SJCRH30 (cell line): ENCODE measurements around the gene CREB5. TPM values are rescaled to one million over a fixed set of nuclear protein-coding genes. Genes with fewer than 3 reads are reported as not detected.

Experiments used
- DNase-seq, 2 experiments: peaks; one replicate each; pipeline ENCODE4 v3.0.0-alpha.2; 2015 to 2020
- H3K27ac ChIP-seq: fragments of 250-450 bp; sonication (Bioruptor Pico); 2 replicates; pipeline ENCODE4 v1.5.1; 2020; ENCODE audit warnings: mild to moderate bottlenecking, moderate library complexity
- H3K27me3 ChIP-seq: fragments of 250-450 bp; sonication (Bioruptor Pico); 2 replicates; pipeline ENCODE4 v1.5.1; 2020; ENCODE audit warnings: mild to moderate bottlenecking, moderate library complexity
- H3K36me3 ChIP-seq: fragments of 250-450 bp; sonication (Bioruptor Pico); 2 replicates; pipeline ENCODE4 v1.5.1; 2020; ENCODE audit warnings: mild to moderate bottlenecking, moderate library complexity
- H3K4me1 ChIP-seq: fragments of 250-450 bp; sonication (Bioruptor Pico); 2 replicates; pipeline ENCODE4 v1.5.1; 2020; ENCODE audit warnings: mild to moderate bottlenecking, moderate library complexity
- H3K4me3 ChIP-seq: fragments of 250-450 bp; sonication (Bioruptor Pico); 2 replicates; pipeline ENCODE4 v1.5.1; 2020; ENCODE audit warnings: mild to moderate bottlenecking, moderate library complexity
- H3K9me3 ChIP-seq: fragments of 250-450 bp; sonication (Bioruptor Pico); replicated peaks from 2 replicates; pipeline ENCODE4 v1.5.1; 2020; ENCODE audit warnings: mild to moderate bottlenecking, moderate library complexity
- total RNA-seq: library from RNA; depleted of rRNA; stranded (reverse); fragments of >200 nt; shearing (Covaris generic); gene quantifications from 2 replicates; pipeline ENCODE4 v1.2.3, GENCODE V29; 2014

CREB5 gene
- total RNA-seq, 1 experiment from 2014 or later: 20.8 TPM

- Histone ChIP-seq H3K27me3 (no peaks in the 10 kb centered on the region), H3K27ac (no peak overlapping the region), H3K36me3 (no peaks in the 10 kb centered on the region), H3K4me1 (peaks cover 10% of the 10 kb centered on the region), H3K9me3 (no peaks in the 10 kb centered on the region), H3K4me3 (no peak overlapping the region)
- DNase-seq: no peak
Observed at GRCh38 chr7:28733035-28733434, 320.7 kb downstream of the CREB5 start.

- H3K9me3 ChIP-seq: no peaks in the 10 kb centered on the region
- peak overlapping the region; percentile 1; the same call in 1 of the 2 replicates for H3K4me3 ChIP-seq
- no peaks in the 10 kb centered on the region for H3K27me3 ChIP-seq
- peak; percentile 70 to 91 for DNase-seq
- H3K4me1 ChIP-seq: peaks cover 28% of the 10 kb centered on the region
- peak overlapping the region; percentile 65 for H3K27ac ChIP-seq
- no peaks in the 10 kb centered on the region for H3K36me3 ChIP-seq
Observed at GRCh38 chr7:28738412-28738811, 326.1 kb downstream of the CREB5 start.

GRCh38 chr7:28739128-28739527, 326.8 kb downstream of the CREB5 start:
- H3K27me3 ChIP-seq: no peaks in the 10 kb centered on the region
- no peaks in the 10 kb centered on the region for H3K9me3 ChIP-seq
- DNase-seq: no peak
- H3K4me3 ChIP-seq: no peak overlapping the region
- H3K4me1 ChIP-seq: peaks cover 28% of the 10 kb centered on the region
- peak overlapping the region; percentile 65 for H3K27ac ChIP-seq
- no peaks in the 10 kb centered on the region for H3K36me3 ChIP-seq

GRCh38 chr7:28739826-28740225, 327.5 kb downstream of the CREB5 start:
- Histone ChIP-seq H3K4me3 (no peak overlapping the region), H3K27ac (0 out of 2 replicates have a peak overlapping the region, but pooled peaks have one; percentile 1), H3K27me3 (no peaks in the 10 kb centered on the region), H3K4me1 (peaks cover 28% of the 10 kb centered on the region), H3K9me3 (no peaks in the 10 kb centered on the region), H3K36me3 (no peaks in the 10 kb centered on the region)
- DNase-seq: peak in 1 of 2 experiments; percentile 34

- H3K4me1 ChIP-seq: peaks cover 10% of the 10 kb centered on the region
- H3K36me3 ChIP-seq: no peaks in the 10 kb centered on the region
- H3K9me3 ChIP-seq: no peaks in the 10 kb centered on the region; the same call in 1 of the 2 replicates
- DNase-seq: no peak
- H3K4me3 ChIP-seq: no peak overlapping the region
- no peak overlapping the region for H3K27ac ChIP-seq
- H3K27me3 ChIP-seq: no peaks in the 10 kb centered on the region
Observed at GRCh38 chr7:28744951-28745350, 332.6 kb downstream of the CREB5 start.

- H3K36me3 ChIP-seq: no peaks in the 10 kb centered on the region
- no peak overlapping the region for H3K27ac ChIP-seq
- DNase-seq: no peak
- peaks cover 6% of the 10 kb centered on the region for H3K4me1 ChIP-seq
- no peaks in the 10 kb centered on the region for H3K27me3 ChIP-seq
- no peaks in the 10 kb centered on the region; the same call in 1 of the 2 replicates for H3K9me3 ChIP-seq
- H3K4me3 ChIP-seq: no peak overlapping the region
Observed at GRCh38 chr7:28745351-28745750, 333.0 kb downstream of the CREB5 start.

GRCh38 chr7:28747404-28747803, 335.1 kb downstream of the CREB5 start:
- no peak for DNase-seq
- Histone ChIP-seq H3K27ac (no peak overlapping the region), H3K36me3 (no peaks in the 10 kb centered on the region), H3K4me1 (0 out of 2 replicates have a peak, but pooled peaks cover 10% of the 10 kb centered on the region), H3K9me3 (no peaks in the 10 kb centered on the region; the same call in 1 of the 2 replicates), H3K4me3 (no peak overlapping the region), H3K27me3 (no peaks in the 10 kb centered on the region)

- Histone ChIP-seq H3K27ac (no peak overlapping the region), H3K27me3 (no peaks in the 10 kb centered on the region), H3K4me3 (no peak overlapping the region), H3K4me1 (peaks cover 10% of the 10 kb centered on the region; the same call in 1 of the 2 replicates), H3K9me3 (no peaks in the 10 kb centered on the region; the same call in 1 of the 2 replicates), H3K36me3 (no peaks in the 10 kb centered on the region)
- no peak for DNase-seq
Observed at GRCh38 chr7:28747854-28748253, 335.5 kb downstream of the CREB5 start.

- H3K4me1 ChIP-seq: peaks cover 14% of the 10 kb centered on the region
- DNase-seq: no peak
- no peak overlapping the region for H3K4me3 ChIP-seq
- no peak overlapping the region for H3K27ac ChIP-seq
- no peaks in the 10 kb centered on the region for H3K27me3 ChIP-seq
- H3K9me3 ChIP-seq: no peaks in the 10 kb centered on the region; the same call in 1 of the 2 replicates
- no peaks in the 10 kb centered on the region for H3K36me3 ChIP-seq
Observed at GRCh38 chr7:28748346-28748745, 336.0 kb downstream of the CREB5 start.

GRCh38 chr7:28748933-28749584, 336.7 kb downstream of the CREB5 start:
- peak; percentile 28 to 35 for DNase-seq

GRCh38 chr7:28749638-28750037, 337.3 kb downstream of the CREB5 start:
- H3K9me3 ChIP-seq: no peaks in the 10 kb centered on the region; the same call in 1 of the 2 replicates
- no peak overlapping the region for H3K4me3 ChIP-seq
- H3K36me3 ChIP-seq: no peaks in the 10 kb centered on the region
- DNase-seq: no peak
- no peak overlapping the region for H3K27ac ChIP-seq
- no peaks in the 10 kb centered on the region for H3K27me3 ChIP-seq
- H3K4me1 ChIP-seq: peaks cover 25% of the 10 kb centered on the region

More at GRCh38 chr7:28748933-28749584, 336.7 kb downstream of the CREB5 start:
- Histone ChIP-seq H3K27me3 (no peaks in the 10 kb centered on the region), H3K27ac (no peak overlapping the region), H3K4me1 (peaks cover 19% of the 10 kb centered on the region), H3K36me3 (no peaks in the 10 kb centered on the region), H3K9me3 (no peaks in the 10 kb centered on the region; the same call in 1 of the 2 replicates), H3K4me3 (no peak overlapping the region)

- no peaks in the 10 kb centered on the region for H3K36me3 ChIP-seq
- H3K9me3 ChIP-seq: no peaks in the 10 kb centered on the region
- no peak for DNase-seq
- no peak overlapping the region for H3K27ac ChIP-seq
- H3K4me1 ChIP-seq: peaks cover 36% of the 10 kb centered on the region
- no peak overlapping the region for H3K4me3 ChIP-seq
- H3K27me3 ChIP-seq: no peaks in the 10 kb centered on the region
Observed at GRCh38 chr7:28750981-28751380, 338.7 kb downstream of the CREB5 start.

GRCh38 chr7:28753613-28754012, 341.3 kb downstream of the CREB5 start:
- DNase-seq: no peak
- Histone ChIP-seq H3K4me1 (peaks cover 33% of the 10 kb centered on the region), H3K36me3 (no peaks in the 10 kb centered on the region), H3K4me3 (no peak overlapping the region), H3K9me3 (no peaks in the 10 kb centered on the region), H3K27ac (peak overlapping the region; percentile 66), H3K27me3 (no peaks in the 10 kb centered on the region)

GRCh38 chr7:28754027-28754426, 341.7 kb downstream of the CREB5 start:
- Histone ChIP-seq H3K4me1 (peaks cover 33% of the 10 kb centered on the region), H3K27me3 (no peaks in the 10 kb centered on the region), H3K36me3 (no peaks in the 10 kb centered on the region), H3K9me3 (no peaks in the 10 kb centered on the region), H3K27ac (peak overlapping the region; percentile 66), H3K4me3 (no peak overlapping the region)
- DNase-seq: peak; percentile 87 to 93

GRCh38 chr7:28754447-28754846, 342.1 kb downstream of the CREB5 start:
- Histone ChIP-seq H3K9me3 (no peaks in the 10 kb centered on the region), H3K36me3 (no peaks in the 10 kb centered on the region), H3K4me1 (peaks cover 31% of the 10 kb centered on the region), H3K27me3 (no peaks in the 10 kb centered on the region), H3K4me3 (no peak overlapping the region), H3K27ac (peak overlapping the region; percentile 66)
- DNase-seq: no peak

- no peaks in the 10 kb centered on the region for H3K36me3 ChIP-seq
- H3K27me3 ChIP-seq: no peaks in the 10 kb centered on the region
- peak; percentile 53 to 69 for DNase-seq
- peaks cover 31% of the 10 kb centered on the region for H3K4me1 ChIP-seq
- no peaks in the 10 kb centered on the region for H3K9me3 ChIP-seq
- no peak overlapping the region for H3K4me3 ChIP-seq
- peak overlapping the region; percentile 66 for H3K27ac ChIP-seq
Observed at GRCh38 chr7:28755255-28755654, 342.9 kb downstream of the CREB5 start.
